Thoracic aorta (tissue), 2 donors: ENCODE data around the gene CTNNA2. TPM values are rescaled to one million over a fixed set of nuclear protein-coding genes. Genes with fewer than 3 reads are reported as not detected.

Experiments
- ATAC-seq: fragments of 150-250 bp; one replicate; pipeline ENCODE4 v1.8.0; 2017; ENCODE audit warnings: low read depth; ENCODE audit not compliant: insufficient number of reproducible peaks, low FRiP score
- DNase-seq: peaks from one replicate; pipeline ENCODE4 v3.0.0-alpha.2; 2020; ENCODE audit warnings: low spot score
- H3K27ac ChIP-seq, 2 donors: fragments of 200-600 bp; sonication (generic); 1 replicate in 1 of 2; 2 replicates in 1 of 2; pipeline ENCODE4 v1.5.1; 2016; ENCODE audit warnings: mild to moderate bottlenecking in 2 of 2, moderate library complexity in 2 of 2
- H3K27me3 ChIP-seq: fragments of 200-600 bp; sonication (generic); replicated peaks from 2 replicates; pipeline ENCODE4 v1.6.0; 2016; ENCODE audit warnings: mild to moderate bottlenecking; ENCODE audit not compliant: insufficient read depth
- H3K36me3 ChIP-seq: fragments of 200-600 bp; sonication (generic); one replicate; pipeline ENCODE4 v1.5.1; 2016
- H3K4me1 ChIP-seq, 2 donors: fragments of 200-600 bp; sonication (generic); 1 replicate in 1 of 2; 2 replicates in 1 of 2; pipeline versions ENCODE4 v1.5.1 to v1.6.0; 2016; ENCODE audit warnings: low read depth in 2 of 2, mild to moderate bottlenecking in 1 of 2; ENCODE audit not compliant: control insufficient read depth in 1 of 2
- H3K4me3 ChIP-seq: fragments of 200-600 bp; sonication (generic); 2 replicates; pipeline ENCODE4 v1.5.1; 2016; ENCODE audit warnings: mild to moderate bottlenecking
- H3K9me3 ChIP-seq: fragments of 200-600 bp; sonication (generic); 2 replicates; pipeline ENCODE4 v1.5.1; 2016
- total RNA-seq, 2 donors: library from RNA; depleted of rRNA; stranded (reverse); fragments of >200 nt; gene quantifications; one replicate each; pipeline versions ENCODE4 v1.1.0 to v1.2.3, GENCODE V29; 2016
- TF ChIP-seq, protein P1 (sequence below): fragments of 200-600 bp; sonication (generic); IDR thresholded peaks from one replicate; pipeline ENCODE4 v1.5.1; 2019; ENCODE audit warnings: antibody characterized with exemption

Gene CTNNA2
- total RNA-seq, 2 donors from 2014 or later = not detected

DNA sequence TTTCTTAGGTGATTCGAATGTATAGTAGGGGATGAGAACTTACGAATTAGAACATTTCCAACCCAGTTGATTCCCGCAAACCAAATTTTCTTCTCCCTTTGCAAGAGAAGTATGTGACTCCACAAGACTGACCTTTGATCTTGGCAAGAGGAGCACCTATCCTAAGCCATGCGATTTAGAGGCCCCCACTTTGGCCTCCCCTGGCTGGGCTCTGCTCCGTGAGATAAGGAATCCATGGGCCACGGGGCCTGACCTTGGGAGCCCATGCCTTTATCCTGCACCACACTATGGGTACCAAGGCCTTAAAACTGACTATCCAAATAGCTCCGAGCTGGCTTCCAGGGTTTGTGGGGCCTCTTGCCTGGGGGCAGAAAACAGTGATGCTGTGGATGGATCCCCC is 656.0 kb downstream of the CTNNA2 start:
- H3K4me1 ChIP-seq = no peaks in the 10 kb centered on the region
- H3K27me3 ChIP-seq = no peaks in the 10 kb centered on the region
- H3K27ac ChIP-seq = no peak overlapping the region
- no peaks in the 10 kb centered on the region for H3K36me3 ChIP-seq
- DNase-seq (no peak), ATAC-seq (no peak)
- no peaks in the 10 kb centered on the region for H3K9me3 ChIP-seq
- H3K4me3 ChIP-seq = no peak overlapping the region
- TF ChIP-seq, protein P1, sequence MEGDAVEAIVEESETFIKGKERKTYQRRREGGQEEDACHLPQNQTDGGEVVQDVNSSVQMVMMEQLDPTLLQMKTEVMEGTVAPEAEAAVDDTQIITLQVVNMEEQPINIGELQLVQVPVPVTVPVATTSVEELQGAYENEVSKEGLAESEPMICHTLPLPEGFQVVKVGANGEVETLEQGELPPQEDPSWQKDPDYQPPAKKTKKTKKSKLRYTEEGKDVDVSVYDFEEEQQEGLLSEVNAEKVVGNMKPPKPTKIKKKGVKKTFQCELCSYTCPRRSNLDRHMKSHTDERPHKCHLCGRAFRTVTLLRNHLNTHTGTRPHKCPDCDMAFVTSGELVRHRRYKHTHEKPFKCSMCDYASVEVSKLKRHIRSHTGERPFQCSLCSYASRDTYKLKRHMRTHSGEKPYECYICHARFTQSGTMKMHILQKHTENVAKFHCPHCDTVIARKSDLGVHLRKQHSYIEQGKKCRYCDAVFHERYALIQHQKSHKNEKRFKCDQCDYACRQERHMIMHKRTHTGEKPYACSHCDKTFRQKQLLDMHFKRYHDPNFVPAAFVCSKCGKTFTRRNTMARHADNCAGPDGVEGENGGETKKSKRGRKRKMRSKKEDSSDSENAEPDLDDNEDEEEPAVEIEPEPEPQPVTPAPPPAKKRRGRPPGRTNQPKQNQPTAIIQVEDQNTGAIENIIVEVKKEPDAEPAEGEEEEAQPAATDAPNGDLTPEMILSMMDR = no peak

DNA sequence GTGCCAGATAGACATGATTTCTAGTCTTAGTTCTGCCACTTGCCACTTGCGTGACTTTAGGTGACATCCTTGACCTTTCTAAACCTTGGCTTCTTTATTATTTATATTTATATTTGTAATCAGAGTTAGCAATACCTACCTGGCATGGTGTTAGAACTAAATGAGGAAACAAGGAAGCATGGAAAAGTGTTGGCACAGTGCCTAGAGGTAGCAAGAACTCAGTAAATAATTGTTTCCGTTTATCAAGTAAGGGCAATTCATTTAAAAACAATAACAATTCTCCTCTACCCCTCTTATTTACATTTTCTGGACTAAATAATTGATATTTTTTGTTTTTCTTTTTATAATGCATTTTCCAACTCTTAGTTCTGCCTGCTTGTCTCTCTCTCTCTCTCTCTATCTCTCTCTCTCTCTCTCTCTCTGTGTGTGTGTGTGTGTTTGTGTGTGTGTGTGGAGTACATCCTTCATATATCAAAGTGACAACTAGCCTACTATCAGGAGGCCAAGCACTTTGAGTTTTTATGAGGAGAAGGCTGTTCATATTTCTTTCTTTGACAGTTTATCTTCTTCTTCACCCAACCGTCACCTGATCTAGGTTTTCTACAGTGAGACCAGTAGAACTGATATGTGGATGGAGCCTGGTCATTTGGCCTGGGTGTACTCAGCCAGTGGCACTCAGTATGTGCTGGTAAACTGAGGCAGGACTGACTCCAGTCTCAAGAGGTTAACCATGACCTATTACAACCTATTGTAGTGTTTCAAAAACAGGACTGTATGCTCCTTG is 657.2 kb downstream of the CTNNA2 start:
- H3K36me3 ChIP-seq = no peaks in the 10 kb centered on the region
- no peaks in the 10 kb centered on the region for H3K9me3 ChIP-seq
- DNase-seq = no peak
- TF ChIP-seq, protein P1 = no peak
- no peak overlapping the region for H3K4me3 ChIP-seq
- no peak for ATAC-seq
- no peaks in the 10 kb centered on the region for H3K27me3 ChIP-seq
- no peaks in the 10 kb centered on the region for H3K4me1 ChIP-seq
- no peak overlapping the region for H3K27ac ChIP-seq

- H3K36me3 ChIP-seq = no peaks in the 10 kb centered on the region
- no peak overlapping the region for H3K4me3 ChIP-seq
- no peak for DNase-seq
- TF ChIP-seq, protein P1 = no peak
- no peak for ATAC-seq
- H3K9me3 ChIP-seq = peaks cover 4% of the 10 kb centered on the region
- H3K27ac ChIP-seq = no peak overlapping the region
- H3K4me1 ChIP-seq = no peaks in the 10 kb centered on the region
- H3K27me3 ChIP-seq = no peaks in the 10 kb centered on the region
Observed at GRCh38 chr2:80185091-80185490, 672.2 kb downstream of the CTNNA2 start.

DNA sequence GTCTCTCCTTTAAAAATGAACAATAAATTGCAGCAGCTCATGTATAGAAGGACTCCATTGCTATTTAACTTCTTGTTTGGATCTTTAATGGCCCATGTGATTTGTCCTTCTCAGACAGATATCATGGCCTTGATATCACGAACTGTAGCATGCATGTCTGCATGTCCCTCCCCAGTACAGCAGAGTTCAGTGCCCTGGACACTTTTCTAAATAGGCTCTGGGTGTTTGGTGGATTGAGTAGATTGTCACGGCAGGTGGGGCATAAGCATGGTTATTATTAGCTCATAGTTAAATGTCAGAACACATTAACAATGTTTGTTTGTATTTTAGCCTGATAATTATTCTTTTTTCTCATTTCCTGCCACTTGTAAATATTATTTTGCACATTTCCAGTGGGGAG is 673.4 kb downstream of the CTNNA2 start:
- H3K4me1 ChIP-seq = no peaks in the 10 kb centered on the region
- no peak for DNase-seq
- no peak overlapping the region for H3K4me3 ChIP-seq
- H3K27me3 ChIP-seq = no peaks in the 10 kb centered on the region
- H3K36me3 ChIP-seq = no peaks in the 10 kb centered on the region
- TF ChIP-seq, protein P1 = no peak
- no peak for ATAC-seq
- H3K9me3 ChIP-seq = no peaks in the 10 kb centered on the region
- no peak overlapping the region for H3K27ac ChIP-seq

DNA sequence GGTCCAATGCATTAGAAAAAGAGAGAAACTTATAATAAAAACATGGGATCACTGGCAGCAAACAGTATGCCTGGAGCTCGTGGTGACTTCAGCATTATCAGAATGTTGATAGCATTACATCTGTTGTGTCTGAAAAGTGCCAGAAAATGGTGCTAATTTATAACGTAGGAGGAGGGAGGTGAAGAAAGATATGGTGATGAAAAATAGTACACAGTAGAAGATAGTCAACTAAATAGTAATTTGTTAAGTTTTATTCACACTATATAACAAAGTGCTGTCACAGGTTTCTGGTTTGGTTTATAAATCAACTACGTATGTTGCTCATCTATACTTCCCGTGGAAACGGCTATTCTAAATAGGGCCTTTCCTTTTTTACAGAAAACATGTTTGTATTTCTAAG is 674.3 kb downstream of the CTNNA2 start:
- DNase-seq (no peak), ATAC-seq (no peak)
- no peaks in the 10 kb centered on the region for H3K36me3 ChIP-seq
- no peaks in the 10 kb centered on the region for H3K9me3 ChIP-seq
- TF ChIP-seq, protein P1 = no peak
- H3K27me3 ChIP-seq = no peaks in the 10 kb centered on the region
- H3K4me3 ChIP-seq = no peak overlapping the region
- no peak overlapping the region for H3K27ac ChIP-seq
- no peaks in the 10 kb centered on the region for H3K4me1 ChIP-seq
